ENCODE results near the gene FBRS.

The FBRS gene

DNA sequence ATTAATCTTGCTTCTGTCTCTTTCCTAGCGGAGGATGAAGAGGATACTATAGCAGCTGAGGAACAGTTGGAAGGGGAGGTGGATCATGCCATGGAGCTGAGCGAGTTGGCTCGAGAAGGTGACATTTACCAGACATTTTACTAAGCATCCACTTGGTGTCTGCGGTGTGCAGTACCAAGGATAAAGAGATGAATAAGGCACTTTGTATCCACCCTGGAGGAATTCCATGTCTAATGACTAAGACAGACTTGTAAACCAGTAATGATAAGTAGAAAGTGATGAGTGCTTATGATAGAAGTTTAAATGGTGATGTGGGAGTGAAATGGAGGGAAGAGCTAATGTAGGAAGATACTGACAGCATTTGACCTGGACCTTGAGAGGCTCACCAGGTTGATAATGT is 52.7 kb downstream of the FBRS start:
- TF ChIP-seq POU2F2 (IDR thresholded peaks at IDR 0.05; ENCODE audit: low read depth, low read length) (no peak), PAX5 (IDR thresholded peaks at IDR 0.05; ENCODE audit: insufficient read depth, low read length, severe bottlenecking) (no peak), POLR2AphosphoS5 (IDR thresholded peaks at IDR 0.05; ENCODE audit: low read depth, low read length) (no peak), SPI1 (IDR thresholded peaks at IDR 0.05; ENCODE audit: low read depth, low read length) (no peak), POLR2A (IDR thresholded peaks at IDR 0.05; ENCODE audit: low read depth, low read length) (no peak), TAF1 (IDR thresholded peaks at IDR 0.05; ENCODE audit: low read depth, low read length) (no peak)
- no peak for DNase-seq (ENCODE audit: insufficient read length, low spot score)
- no peak for FAIRE-seq

DNA sequence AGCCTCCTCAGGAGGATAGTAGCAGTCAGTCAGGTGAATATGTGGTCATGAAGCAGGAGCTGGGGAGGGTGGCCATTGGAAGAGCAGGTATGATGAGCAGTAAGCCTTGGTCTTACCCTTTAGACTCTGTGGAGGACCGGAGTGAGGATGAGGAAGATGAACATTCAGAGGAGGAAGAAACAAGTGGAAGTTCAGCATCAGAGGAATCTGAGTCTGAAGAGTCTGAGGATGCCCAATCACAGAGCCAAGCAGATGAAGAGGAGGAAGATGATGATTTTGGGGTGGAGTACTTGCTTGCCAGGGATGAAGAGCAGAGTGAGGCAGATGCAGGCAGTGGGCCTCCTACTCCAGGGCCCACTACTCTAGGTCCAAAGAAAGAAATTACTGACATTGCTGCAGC is 53.5 kb downstream of the FBRS start:
- no peak for FAIRE-seq
- TF ChIP-seq TAF1 (IDR thresholded peaks at IDR 0.05; ENCODE audit: low read depth, low read length): no peak
- TF ChIP-seq POLR2A (IDR thresholded peaks at IDR 0.05; ENCODE audit: low read depth, low read length): no peak
- TF ChIP-seq POU2F2 (IDR thresholded peaks at IDR 0.05; ENCODE audit: low read depth, low read length): no peak
- no peak for TF ChIP-seq PAX5 (IDR thresholded peaks at IDR 0.05; ENCODE audit: insufficient read depth, low read length, severe bottlenecking)
- TF ChIP-seq POLR2AphosphoS5 (IDR thresholded peaks at IDR 0.05; ENCODE audit: low read depth, low read length): no peak
- no peak for TF ChIP-seq SPI1 (IDR thresholded peaks at IDR 0.05; ENCODE audit: low read depth, low read length)
- DNase-seq (ENCODE audit: insufficient read length, low spot score): no peak

GRCh38 chr16:30715750-30716445 is 57.7 kb downstream of the FBRS start:
- DNase-seq (ENCODE audit: insufficient read length, low spot score) (no peak), FAIRE-seq (no peak)
- no peak for TF ChIP-seq POLR2AphosphoS5 (IDR thresholded peaks at IDR 0.05; ENCODE audit: low read depth, low read length)
- peak; percentile 15; the same call in 1 of the 2 replicates for TF ChIP-seq SPI1 (IDR thresholded peaks at IDR 0.05; ENCODE audit: low read depth, low read length)

DNA sequence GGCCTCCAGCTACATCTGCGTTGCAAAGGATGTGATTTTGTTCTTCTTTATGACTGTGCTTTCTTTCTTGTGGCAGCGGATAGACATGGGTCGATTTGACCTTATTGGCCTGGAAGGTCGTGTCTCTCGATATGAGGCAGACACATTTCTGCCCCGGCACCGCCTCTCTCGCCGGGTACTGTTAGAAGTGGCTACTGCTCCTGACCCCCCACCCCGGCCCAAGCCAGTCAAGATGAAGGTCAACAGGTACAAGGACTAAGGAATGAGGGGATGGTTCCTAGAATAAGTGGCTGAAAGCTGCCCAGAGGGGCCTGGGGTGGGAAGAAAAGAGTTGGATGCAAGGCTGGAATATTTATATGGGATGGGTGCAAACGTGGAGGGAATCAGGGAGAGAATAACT is 61.9 kb downstream of the FBRS start:
- DNase-seq (ENCODE audit: insufficient read length, low spot score): no peak
- no peak for FAIRE-seq
- TF ChIP-seq TAF1 (IDR thresholded peaks at IDR 0.05; ENCODE audit: low read depth, low read length) (no peak), PAX5 (IDR thresholded peaks at IDR 0.05; ENCODE audit: insufficient read depth, low read length, severe bottlenecking) (no peak), SPI1 (IDR thresholded peaks at IDR 0.05; ENCODE audit: low read depth, low read length) (no peak)
